Measurements from ENCODE around the gene TRIO.

The TRIO gene

GRCh38 chr5:14250084-14250695 is 107.0 kb downstream of the TRIO start:
- peaks cover 28% of the 10 kb centered on the region for H3K4me1 ChIP-seq (ENCODE audit: insufficient read depth, low read length)
- peak overlapping the region; percentile 21; the same call in 1 of the 2 replicates for H3K9ac ChIP-seq (ENCODE audit: low read depth, low read length)
- no peak overlapping the region for H3K4me3 ChIP-seq (ENCODE audit: low read length)

GRCh38 chr5:14250748-14251701 is 107.9 kb downstream of the TRIO start:
- H3K27me3 ChIP-seq (ENCODE audit: insufficient read depth, low read length) = no peaks in the 10 kb centered on the region
- H3K4me3 ChIP-seq (ENCODE audit: low read length) = no peak overlapping the region
- H3K27ac ChIP-seq (ENCODE audit: low read length) = no peak overlapping the region
- no peaks in the 10 kb centered on the region; the same call in 1 of the 2 replicates for H3K36me3 ChIP-seq (ENCODE audit: insufficient read depth, low read depth, low read length)
- H3K9me3 ChIP-seq (ENCODE audit: insufficient read depth, low read depth, low read length) = peaks cover 4% of the 10 kb centered on the region; the same call in 1 of the 2 replicates
- H3K4me1 ChIP-seq (ENCODE audit: insufficient read depth, low read length) = peaks cover 22% of the 10 kb centered on the region
- H3K9ac ChIP-seq (ENCODE audit: low read depth, low read length) = peak overlapping the region; percentile 21; the same call in 1 of the 2 replicates

More at GRCh38 chr5:14250084-14250695, 107.0 kb downstream of the TRIO start:
- Histone ChIP-seq H3K27ac (ENCODE audit: low read length) (no peak overlapping the region), H3K9me3 (ENCODE audit: insufficient read depth, low read depth, low read length) (no peaks in the 10 kb centered on the region), H3K36me3 (ENCODE audit: insufficient read depth, low read depth, low read length) (no peaks in the 10 kb centered on the region; the same call in 1 of the 2 replicates), H3K27me3 (ENCODE audit: insufficient read depth, low read length) (no peaks in the 10 kb centered on the region)

GRCh38 chr5:14251733-14252132 is 108.6 kb downstream of the TRIO start:
- H3K27ac ChIP-seq (ENCODE audit: low read length) = no peak overlapping the region
- H3K9me3 ChIP-seq (ENCODE audit: insufficient read depth, low read depth, low read length) = peaks cover 4% of the 10 kb centered on the region; the same call in 1 of the 2 replicates
- peaks cover 17% of the 10 kb centered on the region for H3K4me1 ChIP-seq (ENCODE audit: insufficient read depth, low read length)
- H3K27me3 ChIP-seq (ENCODE audit: insufficient read depth, low read length) = no peaks in the 10 kb centered on the region
- H3K9ac ChIP-seq (ENCODE audit: low read depth, low read length) = no peak overlapping the region
- no peaks in the 10 kb centered on the region; the same call in 1 of the 2 replicates for H3K36me3 ChIP-seq (ENCODE audit: insufficient read depth, low read depth, low read length)
- no peak overlapping the region for H3K4me3 ChIP-seq (ENCODE audit: low read length)

- H3K4me1 ChIP-seq (ENCODE audit: insufficient read depth, low read length) = peaks cover 22% of the 10 kb centered on the region
- H3K9ac ChIP-seq (ENCODE audit: low read depth, low read length) = no peak overlapping the region
- no peak overlapping the region for H3K4me3 ChIP-seq (ENCODE audit: low read length)
- H3K36me3 ChIP-seq (ENCODE audit: insufficient read depth, low read depth, low read length) = no peaks in the 10 kb centered on the region; the same call in 1 of the 2 replicates
- H3K27ac ChIP-seq (ENCODE audit: low read length) = no peak overlapping the region
- no peaks in the 10 kb centered on the region for H3K27me3 ChIP-seq (ENCODE audit: insufficient read depth, low read length)
- peaks cover 4% of the 10 kb centered on the region; the same call in 1 of the 2 replicates for H3K9me3 ChIP-seq (ENCODE audit: insufficient read depth, low read depth, low read length)
Measured at GRCh38 chr5:14252793-14253192, 109.7 kb downstream of the TRIO start.

- no peak overlapping the region for H3K9ac ChIP-seq (ENCODE audit: low read depth, low read length)
- H3K27ac ChIP-seq (ENCODE audit: low read length) = no peak overlapping the region
- no peaks in the 10 kb centered on the region for H3K27me3 ChIP-seq (ENCODE audit: insufficient read depth, low read length)
- peaks cover 4% of the 10 kb centered on the region; the same call in 1 of the 2 replicates for H3K9me3 ChIP-seq (ENCODE audit: insufficient read depth, low read depth, low read length)
- no peak overlapping the region for H3K4me3 ChIP-seq (ENCODE audit: low read length)
- no peaks in the 10 kb centered on the region; the same call in 1 of the 2 replicates for H3K36me3 ChIP-seq (ENCODE audit: insufficient read depth, low read depth, low read length)
- H3K4me1 ChIP-seq (ENCODE audit: insufficient read depth, low read length) = peaks cover 37% of the 10 kb centered on the region
Measured at GRCh38 chr5:14254686-14255085, 111.5 kb downstream of the TRIO start.

GRCh38 chr5:14256026-14256690 is 113.0 kb downstream of the TRIO start:
- Histone ChIP-seq H3K9me3 (ENCODE audit: insufficient read depth, low read depth, low read length) (peaks cover 4% of the 10 kb centered on the region; the same call in 1 of the 2 replicates), H3K4me1 (ENCODE audit: insufficient read depth, low read length) (peaks cover 44% of the 10 kb centered on the region), H3K36me3 (ENCODE audit: insufficient read depth, low read depth, low read length) (no peaks in the 10 kb centered on the region; the same call in 1 of the 2 replicates), H3K4me3 (ENCODE audit: low read length) (no peak overlapping the region), H3K27me3 (ENCODE audit: insufficient read depth, low read length) (no peaks in the 10 kb centered on the region), H3K9ac (ENCODE audit: low read depth, low read length) (no peak overlapping the region), H3K27ac (ENCODE audit: low read length) (no peak overlapping the region)

- Histone ChIP-seq H3K27me3 (ENCODE audit: insufficient read depth, low read length) (no peaks in the 10 kb centered on the region), H3K4me1 (ENCODE audit: insufficient read depth, low read length) (peaks cover 52% of the 10 kb centered on the region), H3K9ac (ENCODE audit: low read depth, low read length) (no peak overlapping the region), H3K4me3 (ENCODE audit: low read length) (no peak overlapping the region), H3K9me3 (ENCODE audit: insufficient read depth, low read depth, low read length) (peaks cover 4% of the 10 kb centered on the region; the same call in 1 of the 2 replicates), H3K36me3 (ENCODE audit: insufficient read depth, low read depth, low read length) (no peaks in the 10 kb centered on the region; the same call in 1 of the 2 replicates), H3K27ac (ENCODE audit: low read length) (no peak overlapping the region)
Measured at GRCh38 chr5:14256756-14257393, 113.7 kb downstream of the TRIO start.

GRCh38 chr5:14257995-14258403 is 114.9 kb downstream of the TRIO start:
- no peaks in the 10 kb centered on the region for H3K27me3 ChIP-seq (ENCODE audit: insufficient read depth, low read length)
- no peaks in the 10 kb centered on the region; the same call in 1 of the 2 replicates for H3K36me3 ChIP-seq (ENCODE audit: insufficient read depth, low read depth, low read length)
- no peak overlapping the region for H3K27ac ChIP-seq (ENCODE audit: low read length)
- H3K9me3 ChIP-seq (ENCODE audit: insufficient read depth, low read depth, low read length) = peaks cover 4% of the 10 kb centered on the region; the same call in 1 of the 2 replicates
- peak overlapping the region; percentile 61; the same call in 1 of the 2 replicates for H3K9ac ChIP-seq (ENCODE audit: low read depth, low read length)
- peaks cover 61% of the 10 kb centered on the region for H3K4me1 ChIP-seq (ENCODE audit: insufficient read depth, low read length)
- H3K4me3 ChIP-seq (ENCODE audit: low read length) = no peak overlapping the region

GRCh38 chr5:14258840-14259239 is 115.7 kb downstream of the TRIO start:
- peak overlapping the region; percentile 88 for H3K27ac ChIP-seq (ENCODE audit: low read length)
- H3K36me3 ChIP-seq (ENCODE audit: insufficient read depth, low read depth, low read length) = no peaks in the 10 kb centered on the region; the same call in 1 of the 2 replicates
- H3K27me3 ChIP-seq (ENCODE audit: insufficient read depth, low read length) = no peaks in the 10 kb centered on the region
- peak overlapping the region; percentile 61; the same call in 1 of the 2 replicates for H3K9ac ChIP-seq (ENCODE audit: low read depth, low read length)
- peaks cover 67% of the 10 kb centered on the region for H3K4me1 ChIP-seq (ENCODE audit: insufficient read depth, low read length)
- H3K9me3 ChIP-seq (ENCODE audit: insufficient read depth, low read depth, low read length) = peaks cover 4% of the 10 kb centered on the region; the same call in 1 of the 2 replicates
- peak overlapping the region; percentile 40; the same call in 1 of the 2 replicates for H3K4me3 ChIP-seq (ENCODE audit: low read length)

GRCh38 chr5:14260637-14261036 is 117.5 kb downstream of the TRIO start:
- peak overlapping the region; percentile 5; the same call in 1 of the 2 replicates for H3K4me3 ChIP-seq (ENCODE audit: low read length)
- peak overlapping the region; percentile 9 for H3K27ac ChIP-seq (ENCODE audit: low read length)
- no peaks in the 10 kb centered on the region for H3K27me3 ChIP-seq (ENCODE audit: insufficient read depth, low read length)
- no peaks in the 10 kb centered on the region for H3K36me3 ChIP-seq (ENCODE audit: insufficient read depth, low read depth, low read length)
- H3K9ac ChIP-seq (ENCODE audit: low read depth, low read length) = peak overlapping the region; percentile 45; the same call in 1 of the 2 replicates
- H3K9me3 ChIP-seq (ENCODE audit: insufficient read depth, low read depth, low read length) = peaks cover 4% of the 10 kb centered on the region; the same call in 1 of the 2 replicates
- peaks cover 75% of the 10 kb centered on the region for H3K4me1 ChIP-seq (ENCODE audit: insufficient read depth, low read length)
